A172 (cell line): ENCODE data around the gene ETV5. TPM values are rescaled to one million over a fixed set of nuclear protein-coding genes. Genes with fewer than 3 reads are reported as not detected.

Source experiments
- DNase-seq: peaks from one replicate; pipeline ENCODE4 v3.0.0-alpha.2; 2015; ENCODE audit warnings: low spot score
- total RNA-seq: library from RNA; depleted of rRNA; stranded (reverse); fragments of >200 nt; shearing (Covaris generic); gene quantifications from 2 replicates; pipeline ENCODE4 v1.2.3, GENCODE V29; 2014

Gene ETV5
- total RNA-seq, 1 experiment from 2014 or later: 36.0 TPM

GRCh38 chr3:186067360-186068242, 41.3 kb downstream of the ETV5 start:
- no peak for DNase-seq

GRCh38 chr3:186060222-186060621, 48.7 kb downstream of the ETV5 start:
- DNase-seq: no peak

GRCh38 chr3:186059192-186059591, 49.7 kb downstream of the ETV5 start:
- no peak for DNase-seq

- DNase-seq: no peak
Observed at GRCh38 chr3:186058225-186058624, 50.7 kb downstream of the ETV5 start.

GRCh38 chr3:186057594-186057993, 51.3 kb downstream of the ETV5 start:
- DNase-seq: peak; percentile 16

- no peak for DNase-seq
Observed at GRCh38 chr3:186054792-186055352, 54.0 kb downstream of the ETV5 start.

GRCh38 chr3:186053954-186054791, 54.7 kb downstream of the ETV5 start:
- DNase-seq: peak; percentile 9

GRCh38 chr3:186052096-186052840, 56.6 kb downstream of the ETV5 start:
- no peak for DNase-seq

- DNase-seq: no peak
Observed at GRCh38 chr3:186049001-186049400, 59.9 kb downstream of the ETV5 start.

GRCh38 chr3:186048119-186048518, 60.8 kb downstream of the ETV5 start:
- DNase-seq: no peak

GRCh38 chr3:186046838-186047237, 62.1 kb downstream of the ETV5 start:
- DNase-seq: no peak

GRCh38 chr3:186044968-186045367, 63.9 kb downstream of the ETV5 start:
- DNase-seq: no peak

GRCh38 chr3:186044427-186044826, 64.5 kb downstream of the ETV5 start:
- DNase-seq: no peak

GRCh38 chr3:186042521-186043202, 66.2 kb downstream of the ETV5 start:
- DNase-seq: no peak

GRCh38 chr3:186042036-186042435, 66.9 kb downstream of the ETV5 start:
- DNase-seq: no peak

GRCh38 chr3:186038360-186038759, 70.5 kb downstream of the ETV5 start:
- no peak for DNase-seq

- DNase-seq: no peak
Observed at GRCh38 chr3:186035277-186035676, 73.6 kb downstream of the ETV5 start.

GRCh38 chr3:186032321-186032720, 76.6 kb downstream of the ETV5 start:
- DNase-seq: no peak

- DNase-seq: peak; percentile 10
Observed at GRCh38 chr3:186025993-186026392, 82.9 kb downstream of the ETV5 start.

- DNase-seq: peak; percentile 58
Observed at GRCh38 chr3:186025161-186025560, 83.7 kb downstream of the ETV5 start.

- DNase-seq: no peak
Observed at GRCh38 chr3:186024210-186024609, 84.7 kb downstream of the ETV5 start.
